ENCODE data around the gene MED25.

MED25 gene

DNA sequence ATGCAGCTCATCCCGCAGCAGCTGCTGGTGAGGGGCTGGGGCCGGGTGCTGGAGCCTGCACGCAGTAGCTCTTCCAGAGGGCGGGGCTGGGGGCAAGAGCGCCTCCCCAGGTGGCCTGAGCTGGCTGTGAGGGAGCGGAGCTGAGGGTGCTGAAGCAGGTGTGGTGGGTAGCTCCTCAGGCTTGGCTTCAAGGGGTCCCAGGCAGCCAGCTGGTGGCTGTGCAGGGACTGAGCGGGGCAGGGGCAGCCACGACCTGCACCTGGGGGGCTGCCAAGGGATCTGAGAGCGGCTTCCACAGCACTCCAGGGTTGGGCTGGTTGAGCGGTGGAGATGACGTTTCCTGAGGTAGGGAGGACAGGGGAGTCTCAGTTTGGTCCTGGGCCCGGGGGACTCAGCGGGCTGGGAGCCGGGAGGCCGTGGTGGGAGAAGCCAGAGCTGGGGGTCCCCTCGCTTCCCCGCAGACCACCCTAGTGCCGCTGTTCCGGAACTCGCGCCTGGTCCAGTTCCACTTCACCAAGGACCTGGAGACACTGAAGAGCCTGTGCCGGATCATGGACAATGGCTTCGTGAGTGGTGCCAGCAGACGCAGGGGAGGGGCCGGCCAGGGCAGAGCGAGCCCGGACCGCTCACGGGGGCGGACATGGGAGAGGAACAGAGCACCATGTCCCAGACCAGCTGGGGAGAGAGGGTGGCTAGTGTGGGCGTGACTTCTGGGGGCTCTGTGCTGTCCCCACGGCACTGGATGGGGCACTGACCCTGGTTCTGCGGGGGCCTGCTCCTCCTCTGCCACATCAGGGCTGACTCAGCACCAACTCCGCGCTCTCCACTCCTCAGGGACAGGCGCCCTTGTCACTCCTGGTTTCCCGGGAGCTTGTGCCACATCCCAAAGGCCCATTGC is 40.2 kb downstream of the MED25 start:
- DNase-seq (ENCODE audit: low read depth): peak; percentile 39

DNA sequence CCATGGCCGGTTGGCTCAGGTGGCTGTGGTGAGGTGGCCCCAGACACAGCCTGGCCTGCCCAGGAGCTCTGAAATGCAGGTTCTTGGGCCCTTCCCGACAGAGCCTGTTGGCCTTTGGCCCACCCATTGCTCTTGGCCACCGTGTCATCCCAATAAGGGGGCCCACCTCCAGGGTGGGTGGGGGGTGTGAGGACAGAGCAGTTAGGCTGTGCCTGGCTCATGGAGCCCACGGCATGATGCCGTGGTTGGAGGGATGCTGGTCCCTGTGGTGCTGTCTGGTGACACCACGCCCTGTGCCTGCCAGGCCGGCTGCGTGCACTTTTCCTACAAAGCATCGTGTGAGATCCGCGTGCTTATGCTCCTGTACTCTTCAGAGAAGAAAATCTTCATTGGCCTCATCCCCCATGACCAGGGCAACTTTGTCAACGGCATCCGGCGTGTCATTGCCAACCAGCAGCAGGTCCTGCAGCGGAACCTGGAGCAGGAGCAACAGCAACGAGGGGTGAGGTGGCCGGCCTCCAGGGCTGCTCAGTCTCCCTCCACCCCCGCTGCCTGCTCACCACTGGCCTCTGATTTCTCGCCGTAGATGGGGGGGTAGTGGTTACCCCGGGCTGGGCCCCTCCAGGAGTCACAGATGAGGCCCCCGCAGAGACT is 41.7 kb downstream of the MED25 start:
- DNase-seq (ENCODE audit: low read depth): no peak

DNA sequence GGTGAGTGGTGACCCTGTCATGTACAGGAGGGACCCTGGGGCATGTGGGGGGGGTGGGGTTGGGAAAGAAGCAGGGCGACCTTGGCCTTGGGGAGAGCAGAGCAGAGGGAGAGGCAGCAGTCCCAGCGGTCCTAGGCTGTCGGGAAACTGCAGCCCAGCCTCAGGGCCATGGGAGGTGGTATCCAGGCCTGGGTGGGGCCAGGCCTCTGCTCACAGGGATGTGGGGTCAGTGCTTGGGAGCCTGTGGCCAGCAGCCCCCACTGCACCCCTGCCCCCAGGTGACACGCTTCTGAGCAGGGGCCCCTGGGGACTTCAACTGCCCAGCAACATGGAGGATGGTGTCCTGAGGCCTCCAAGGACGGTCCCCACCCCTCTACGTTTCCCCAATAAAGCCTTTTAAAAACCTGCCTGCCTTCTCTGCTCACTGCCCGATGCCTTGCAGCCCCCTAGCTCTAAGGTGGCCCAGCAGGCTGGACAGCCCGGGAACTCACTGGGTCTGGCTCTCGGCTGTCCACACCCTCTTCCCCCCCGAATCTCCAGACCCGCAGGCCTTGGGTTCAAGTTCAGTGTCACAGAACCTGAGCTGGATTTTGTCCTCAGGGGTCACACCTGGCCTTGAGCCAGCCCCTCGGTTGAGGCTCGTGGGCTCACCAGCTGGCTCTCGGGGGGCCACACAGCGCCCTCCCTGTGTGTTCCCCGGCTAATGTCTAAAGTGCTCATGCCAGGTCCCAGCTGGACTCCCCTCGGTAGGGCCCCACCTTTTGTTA is 42.4 kb downstream of the MED25 start:
- no peak for DNase-seq (ENCODE audit: low read depth)

DNA sequence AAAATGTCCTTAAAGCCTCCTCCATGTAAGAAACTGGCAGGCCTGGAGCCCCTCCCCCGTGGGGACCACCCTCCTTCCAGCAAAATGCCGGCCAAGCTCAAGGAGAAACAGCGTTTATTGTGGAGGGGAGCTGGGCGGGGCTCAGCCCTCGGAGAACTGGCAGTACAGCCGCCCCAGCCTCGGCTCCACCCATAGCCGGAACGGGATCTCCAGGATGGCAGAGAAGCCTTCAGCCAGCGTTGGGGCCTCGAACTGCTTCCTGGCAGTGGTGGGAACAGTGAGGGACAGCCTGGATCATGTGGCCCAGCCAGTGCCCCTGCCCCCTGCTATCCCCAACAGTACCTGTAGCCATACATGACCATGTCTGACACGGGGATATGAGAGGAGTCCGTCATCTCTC is 43.0 kb downstream of the MED25 start:
- DNase-seq (ENCODE audit: low read depth): no peak

DNA sequence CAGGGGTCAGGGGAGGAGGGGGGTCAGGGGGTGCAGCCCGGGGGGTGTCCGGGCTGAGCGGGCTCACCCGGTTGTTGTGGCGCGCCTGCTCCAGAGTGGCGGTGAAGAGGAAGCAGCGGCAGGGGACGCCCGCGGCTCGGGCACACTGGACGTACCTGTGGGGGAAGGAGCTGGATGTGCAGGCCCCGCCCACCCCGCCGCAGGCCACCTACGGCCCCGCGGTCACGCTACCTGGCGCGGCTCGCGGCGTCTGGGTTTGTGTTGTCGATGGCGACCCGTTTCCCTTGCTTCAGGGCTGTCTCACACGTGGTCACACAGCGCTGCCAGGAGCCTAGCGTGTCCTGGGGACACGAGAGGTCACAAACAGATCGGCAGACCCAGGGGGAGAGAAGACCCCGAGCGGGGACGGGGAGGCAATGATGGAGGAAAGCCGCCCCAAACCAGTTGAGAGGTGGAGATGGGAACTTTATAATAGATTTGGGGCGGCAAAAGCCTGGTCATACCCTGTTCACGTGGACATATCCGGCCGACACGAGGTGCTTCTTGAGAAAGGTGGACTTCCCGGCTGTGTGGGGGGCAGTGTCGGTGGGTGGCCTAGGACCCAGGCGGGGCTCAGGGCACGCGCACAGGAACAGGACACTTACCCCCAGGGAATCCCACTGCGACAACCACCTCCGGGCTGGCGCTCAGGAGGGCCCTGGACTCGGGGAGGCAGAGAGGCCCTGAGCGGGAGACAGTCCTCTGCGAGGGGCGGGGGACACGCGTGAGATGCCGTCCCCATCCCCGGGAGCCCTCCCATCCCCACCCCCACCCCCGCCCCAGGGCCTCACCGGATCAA is 43.7 kb downstream of the MED25 start:
- no peak for DNase-seq (ENCODE audit: low read depth)

DNA sequence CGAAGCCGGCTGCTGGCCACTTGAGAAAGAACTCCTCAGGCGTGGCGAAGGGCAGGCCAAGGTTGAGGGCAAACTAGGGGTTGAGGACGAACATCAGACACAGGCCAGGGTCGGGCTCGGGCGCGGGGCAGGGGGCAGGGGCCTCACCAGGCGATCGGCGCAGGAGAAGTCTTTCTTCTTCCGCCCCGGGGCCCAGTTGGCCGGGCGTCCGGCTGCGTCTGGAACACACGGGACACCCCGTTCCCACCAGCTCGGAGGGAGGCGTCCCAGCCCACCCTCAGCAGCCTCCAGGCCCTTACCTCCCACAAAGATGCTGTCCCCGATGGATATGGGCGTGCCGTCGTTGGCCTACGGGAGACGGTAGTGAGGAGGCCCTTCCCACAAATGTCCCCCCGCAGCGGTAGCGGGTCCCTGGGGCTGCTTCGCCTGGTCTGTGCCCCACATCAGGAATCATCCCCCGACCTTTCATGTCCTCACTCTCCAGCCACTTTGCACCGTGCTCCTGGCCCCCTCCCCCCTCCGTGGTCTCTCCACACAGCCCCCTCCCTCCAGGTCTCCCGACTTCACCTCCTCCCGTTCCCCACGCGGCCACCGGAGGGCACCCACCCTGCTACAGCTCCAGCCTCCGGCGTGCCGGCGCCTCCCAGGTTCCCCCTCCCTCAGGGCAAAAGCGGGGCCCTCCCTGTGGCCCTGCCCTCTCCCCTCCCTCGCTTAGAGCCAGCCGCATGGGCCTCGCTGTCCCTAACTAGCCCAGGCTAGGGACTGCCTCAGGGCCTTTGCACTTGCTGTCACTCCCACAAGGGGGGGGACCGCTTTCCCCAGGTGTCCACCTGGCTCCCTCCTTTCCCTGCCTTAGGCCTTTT is 44.5 kb downstream of the MED25 start:
- DNase-seq (ENCODE audit: low read depth): no peak

DNA sequence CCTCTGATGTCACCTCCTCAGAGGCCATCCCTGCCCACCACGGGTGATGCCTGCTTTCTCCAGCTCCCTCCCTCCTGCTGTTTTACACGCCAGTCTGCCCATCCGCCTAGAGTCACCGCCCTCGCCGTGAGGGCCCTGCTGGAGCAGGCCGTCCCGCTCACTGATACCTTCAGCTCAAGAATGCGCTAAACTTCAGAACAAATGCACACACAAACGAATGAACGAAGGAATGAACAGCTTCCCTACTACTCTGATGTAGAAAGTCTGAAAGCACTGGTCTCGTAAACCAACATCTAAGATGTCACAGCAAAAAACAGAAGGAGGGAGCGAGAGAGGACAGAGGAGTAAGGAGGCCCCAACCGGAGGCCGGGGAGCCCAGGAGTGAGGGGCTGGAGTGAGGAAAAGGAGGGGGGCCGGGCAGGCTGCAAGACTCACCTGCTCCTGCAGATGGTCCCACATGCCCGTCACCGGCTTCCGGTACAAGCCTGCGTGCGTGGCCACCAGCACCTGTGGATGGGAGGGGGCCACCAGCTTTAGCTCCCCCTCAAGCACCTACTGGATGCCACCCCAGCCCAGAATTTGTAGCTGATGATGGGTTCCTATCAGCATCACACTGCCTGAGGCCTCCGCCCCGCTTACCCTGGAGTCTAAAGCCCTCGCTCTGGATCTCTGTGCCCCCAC is 45.3 kb downstream of the MED25 start:
- DNase-seq (ENCODE audit: low read depth): no peak

DNA sequence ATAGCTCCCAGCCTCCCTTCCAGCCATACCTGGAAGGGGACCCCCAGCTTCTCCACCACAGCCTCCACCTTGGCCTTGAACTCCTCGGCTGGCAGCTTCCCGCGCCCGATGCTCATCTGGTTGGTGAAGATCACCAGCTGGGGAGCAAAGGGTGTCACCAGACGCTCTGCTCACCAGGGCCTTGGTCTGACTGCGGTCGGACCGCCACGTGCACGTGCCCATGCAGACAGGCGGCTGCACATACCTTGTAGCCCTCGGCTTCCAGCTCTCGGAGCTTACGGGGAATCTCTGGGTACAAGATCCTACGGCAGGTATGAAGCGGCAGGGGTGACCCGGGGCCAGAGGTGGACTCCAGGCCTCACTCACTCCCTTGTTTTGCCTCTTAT is 45.8 kb downstream of the MED25 start:
- no peak for DNase-seq (ENCODE audit: low read depth)

DNA sequence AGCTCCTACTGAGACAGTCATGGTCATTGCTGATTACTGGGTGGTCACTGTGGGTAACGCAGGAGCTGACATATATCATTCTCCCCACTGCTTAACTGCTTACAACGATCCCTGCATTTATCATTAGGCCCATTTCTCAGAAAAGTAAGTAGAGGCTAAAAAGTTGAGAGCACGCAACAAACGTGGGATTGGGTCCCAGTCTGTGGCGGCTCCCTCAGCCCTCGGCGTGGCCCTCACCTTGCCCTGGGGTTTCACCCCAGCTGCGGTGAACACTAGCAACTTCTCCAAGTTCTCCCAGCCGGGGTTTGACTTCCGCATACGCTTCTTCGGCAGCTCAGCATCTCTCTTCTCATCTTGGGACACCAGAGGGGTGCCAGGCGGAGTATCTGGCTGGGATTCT is 46.8 kb downstream of the MED25 start:
- no peak for DNase-seq (ENCODE audit: low read depth)

DNA sequence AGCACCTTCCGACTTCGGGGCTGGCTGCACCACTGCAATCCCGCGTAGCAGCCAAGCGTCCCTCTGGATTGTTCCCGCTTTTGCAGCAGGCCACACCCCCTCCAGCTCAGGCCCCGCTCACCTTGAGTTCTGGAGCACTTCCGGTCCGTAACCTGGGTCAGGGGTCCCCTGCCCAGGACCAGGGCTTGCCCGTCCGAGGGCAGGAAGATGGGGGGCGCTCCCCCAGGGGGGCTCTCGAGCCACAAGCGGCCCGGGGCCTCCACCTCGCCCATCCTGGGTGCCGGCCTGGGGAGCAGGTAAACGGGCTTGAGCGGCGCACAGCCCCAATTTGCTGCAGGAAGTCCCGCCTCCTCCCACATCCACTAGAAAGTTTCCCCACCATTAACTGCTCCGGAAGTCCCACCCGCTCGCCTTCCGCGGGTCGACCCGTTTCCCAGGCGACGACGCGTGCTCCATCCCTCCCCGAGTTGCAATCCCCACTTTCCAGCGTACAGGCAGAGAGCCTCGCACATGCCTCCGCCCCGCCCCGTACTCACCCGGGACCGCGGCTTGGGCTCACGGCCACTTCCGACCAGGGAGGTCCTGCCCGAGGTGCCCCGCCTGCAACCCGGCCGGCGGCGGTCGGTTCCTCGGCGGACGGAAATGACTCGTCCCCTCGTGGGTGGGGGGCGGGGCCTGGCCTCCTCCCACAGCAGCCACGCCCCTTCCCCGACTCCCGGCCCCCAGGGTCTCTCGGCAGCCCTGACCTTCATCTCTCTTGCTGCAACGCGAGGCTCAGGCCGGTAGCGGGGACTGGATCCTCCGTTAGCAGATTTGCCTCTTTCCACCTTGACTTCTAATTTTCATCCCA is 49.1 kb downstream of the MED25 start, which contains the start of gene PNKP:
Gene PNKP, minus strand, starts transcription at position 644 of the 850 bp plus-strand sequence. Its CDS starts 372 bp downstream, at position 272.
- peak; percentile 92 for DNase-seq (ENCODE audit: low read depth)

DNA sequence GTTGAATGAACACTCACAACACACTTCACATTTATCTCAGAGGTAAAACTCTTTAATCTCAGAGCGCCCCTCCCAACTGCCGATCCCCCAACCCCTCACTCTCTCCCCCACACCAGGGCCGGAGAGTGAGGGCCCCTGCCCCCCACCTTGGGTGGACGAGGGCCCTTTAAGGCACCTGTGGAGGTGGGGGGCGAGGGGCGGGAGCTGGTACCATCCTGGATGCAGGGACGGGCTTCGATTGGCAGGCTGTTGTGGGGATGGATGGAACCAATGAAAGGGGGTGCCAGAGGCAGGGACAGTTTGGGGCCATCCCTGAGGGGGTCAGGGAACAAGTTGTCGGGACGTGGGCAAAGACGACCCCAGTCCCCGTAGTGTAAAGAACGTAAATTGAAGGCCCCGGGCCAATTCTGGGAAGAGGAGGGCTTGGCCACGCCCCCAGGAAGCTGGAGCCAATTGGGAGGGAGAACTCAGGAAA is 51.0 kb downstream of the MED25 start:
- no peak for DNase-seq (ENCODE audit: low read depth)

DNA sequence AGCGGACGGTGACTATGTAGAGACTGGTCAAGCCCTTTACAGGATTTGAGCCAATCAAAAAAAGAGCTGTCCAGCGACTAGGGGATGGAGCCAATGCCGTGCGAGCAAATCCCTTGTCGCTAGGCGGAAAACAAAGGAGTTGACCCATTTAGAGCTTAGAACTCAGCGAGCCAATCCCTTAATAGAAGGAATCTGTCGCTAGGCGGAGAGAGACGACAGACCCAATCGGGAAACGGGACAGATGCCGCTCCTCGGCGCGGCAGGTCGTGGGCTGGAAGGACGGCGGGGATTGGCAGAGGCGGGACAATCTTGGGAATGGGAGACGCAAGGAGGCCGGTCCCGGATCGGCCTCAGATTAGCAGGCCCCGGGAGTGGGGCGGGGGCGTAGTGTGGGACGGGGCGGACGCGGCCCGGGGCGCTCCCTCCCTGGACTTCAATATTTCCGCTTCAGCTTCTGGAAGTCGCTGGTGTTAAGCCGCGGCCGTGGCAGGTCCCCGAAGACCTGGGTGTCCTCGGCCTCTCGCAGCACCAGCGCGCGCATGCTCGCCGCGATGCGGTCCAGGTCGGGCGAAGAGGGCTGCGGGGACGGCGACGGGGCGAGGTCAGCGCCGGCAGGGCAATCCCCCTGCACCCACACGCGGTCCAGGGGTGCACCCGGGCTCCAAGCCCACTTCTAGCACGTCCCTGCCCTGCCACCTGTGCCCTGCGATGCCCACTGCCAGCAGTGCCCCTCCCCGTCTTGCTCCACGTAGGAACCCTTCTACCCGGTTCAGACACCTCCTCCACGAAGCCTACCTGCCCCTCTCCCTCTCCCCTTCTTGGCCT is 51.6 kb downstream of the MED25 start:
- peak; percentile 100 for DNase-seq (ENCODE audit: low read depth)

DNA sequence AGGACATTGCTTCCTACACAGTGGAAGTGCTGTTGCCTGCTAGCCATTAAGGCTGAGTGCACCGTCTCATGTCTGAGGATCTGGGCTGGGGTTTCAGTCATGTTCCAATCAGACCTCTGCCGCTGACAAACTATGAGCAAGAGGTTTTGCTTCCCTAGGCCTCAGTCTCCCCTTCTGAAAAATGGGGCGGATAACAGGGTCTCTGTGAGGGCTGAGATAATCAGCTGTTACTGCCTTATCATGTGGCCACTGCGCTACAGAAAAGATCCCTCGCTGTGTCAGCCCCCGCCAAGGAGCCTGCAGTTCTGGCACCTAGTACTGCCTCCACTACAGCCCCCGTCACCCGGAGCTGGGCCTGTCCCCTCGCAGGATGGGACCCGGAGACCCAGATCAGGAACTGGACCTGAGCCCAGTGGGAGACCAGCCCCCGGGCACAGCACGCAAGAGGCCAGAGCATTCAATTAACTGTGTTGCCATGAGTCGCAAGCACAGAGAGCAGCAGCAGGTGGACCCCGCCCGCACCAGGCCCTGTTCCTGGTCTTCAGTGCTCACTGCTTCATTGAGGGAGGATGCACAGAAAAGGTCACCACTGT is 52.3 kb downstream of the MED25 start:
- no peak for DNase-seq (ENCODE audit: low read depth)

DNA sequence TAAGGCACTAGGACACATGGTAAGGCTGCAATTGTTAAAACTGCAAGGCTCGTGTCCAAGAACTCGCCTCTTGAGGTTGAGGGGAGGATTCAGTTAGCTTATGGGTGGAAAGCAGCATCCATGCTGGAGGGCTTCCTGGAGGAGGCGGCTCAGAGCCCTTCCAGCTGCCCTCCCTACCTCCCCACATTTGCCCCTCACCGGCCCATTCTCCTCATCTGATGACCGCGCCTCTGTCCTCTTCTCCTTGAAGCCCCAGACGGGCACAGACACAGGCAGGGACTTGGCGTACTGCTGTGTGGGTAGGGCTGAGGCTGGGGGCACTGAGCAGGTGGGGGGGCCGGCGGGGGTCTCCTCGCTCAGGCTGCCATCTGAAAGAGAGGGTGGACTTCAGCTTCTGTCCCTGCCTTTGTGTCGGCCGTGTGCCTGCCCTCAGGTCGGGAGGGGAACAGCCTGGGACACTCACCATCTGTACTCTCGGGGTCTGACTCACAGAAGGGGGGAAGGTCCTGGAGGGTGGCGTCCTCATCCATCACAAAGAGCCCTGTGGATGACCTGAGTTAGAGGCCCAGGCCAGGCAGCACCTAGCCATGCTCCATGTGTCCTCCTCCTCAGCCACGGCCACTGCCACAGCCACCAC is 53.4 kb downstream of the MED25 start:
- DNase-seq (ENCODE audit: low read depth): no peak

DNA sequence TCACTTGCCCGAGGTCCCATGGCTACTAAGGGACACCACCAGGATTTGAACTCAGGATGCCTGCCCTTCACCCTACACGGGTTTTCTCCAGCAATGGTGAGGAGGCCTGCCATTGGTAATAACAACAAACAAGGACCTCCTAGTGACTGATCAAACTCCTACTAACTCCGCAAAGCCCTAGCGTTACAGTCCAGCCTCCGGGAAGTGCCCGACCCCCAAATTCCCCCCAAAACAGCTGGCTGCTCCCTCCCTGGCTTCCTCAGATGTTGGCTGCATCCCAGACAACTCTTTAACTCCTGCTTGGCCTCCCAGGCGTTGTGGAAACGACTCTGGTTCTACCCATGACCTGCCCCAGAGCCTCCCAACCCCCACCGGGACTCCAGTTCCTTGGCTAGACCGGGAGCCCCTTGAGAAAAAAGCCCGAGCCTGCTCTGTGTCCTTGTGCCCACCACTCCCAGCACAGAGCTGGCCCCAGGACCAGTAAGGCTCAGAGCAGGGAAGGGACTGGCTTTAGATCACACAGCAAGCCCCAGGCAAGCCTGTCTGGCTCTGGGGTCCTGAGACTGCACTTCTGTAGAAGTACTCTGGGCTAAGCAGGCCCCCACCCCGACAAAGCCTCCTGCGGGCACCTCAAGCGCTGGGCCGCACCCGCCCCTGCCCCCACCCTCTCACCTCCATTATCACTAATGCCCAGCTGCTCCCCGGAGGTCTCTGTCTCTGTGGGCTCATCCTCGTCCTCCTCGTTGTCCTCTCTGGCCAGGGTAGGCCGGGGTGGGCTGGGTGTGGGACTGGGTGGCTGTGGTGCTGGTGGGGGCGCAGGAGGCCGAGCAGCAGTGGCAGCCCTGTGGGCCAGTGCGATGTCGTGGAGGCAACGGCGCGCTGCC is 54.4 kb downstream of the MED25 start:
- no peak for DNase-seq (ENCODE audit: low read depth)

DNA sequence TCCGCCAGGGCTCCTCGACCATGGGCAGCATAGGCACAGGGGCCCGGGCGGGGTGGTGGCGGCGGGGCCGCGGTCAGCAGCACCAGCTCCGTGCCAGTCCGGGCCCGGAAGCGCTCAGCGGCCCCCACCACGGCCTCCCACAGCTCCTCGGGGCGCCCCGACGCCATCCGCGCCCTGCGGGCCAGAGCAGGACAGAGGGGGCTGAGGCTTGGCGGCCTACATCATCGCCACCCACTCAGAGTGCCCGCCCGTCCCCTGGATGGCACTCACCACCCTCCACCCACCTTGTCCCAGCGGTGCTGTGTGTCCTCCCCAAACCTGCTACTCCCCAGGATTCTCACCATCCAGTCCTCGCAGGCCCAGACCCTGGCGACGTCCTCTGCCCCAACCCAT is 55.0 kb downstream of the MED25 start:
- DNase-seq (ENCODE audit: low read depth): no peak
